ENCODE data around the gene CSMD2.

The CSMD2 gene

DNA sequence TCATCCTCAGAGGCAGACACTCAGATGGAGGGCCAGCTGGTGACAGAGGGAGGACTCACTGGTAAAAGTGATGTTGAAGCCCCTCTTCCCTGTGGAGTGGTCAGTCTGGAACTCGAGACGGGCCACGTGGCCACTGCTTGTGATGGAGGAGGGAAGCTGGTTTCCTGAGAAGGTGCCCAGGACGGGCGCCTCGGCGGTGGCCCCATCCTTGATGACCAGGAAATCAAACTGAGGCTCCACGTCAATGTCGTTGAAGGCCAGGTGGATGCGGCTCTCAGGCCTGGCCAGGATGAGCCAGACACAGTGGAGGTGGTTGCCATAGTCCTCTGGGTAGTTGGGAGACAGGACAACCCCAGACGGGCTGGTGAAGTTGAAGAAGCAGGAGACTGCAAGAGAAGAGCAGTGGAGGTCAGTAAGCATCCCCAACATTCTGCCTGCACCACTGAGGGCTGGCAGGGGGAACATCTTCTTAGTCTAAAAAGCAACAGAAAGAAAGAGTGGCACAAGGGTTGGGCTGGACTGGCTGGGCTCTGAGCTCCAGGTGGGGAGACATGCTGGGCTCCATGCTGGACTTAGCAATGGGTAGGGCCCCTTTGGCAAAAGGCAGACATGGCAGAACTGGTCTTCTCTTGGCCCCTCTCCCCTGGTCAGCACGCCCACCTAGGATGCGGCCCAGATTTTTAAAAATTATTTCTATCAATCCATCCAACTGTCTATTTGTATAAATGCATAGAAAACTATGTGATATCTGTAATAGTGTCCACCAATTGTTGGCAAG lies 421.6 kb downstream of the CSMD2 start:
- Histone ChIP-seq H3K27me3 (ENCODE audit: control insufficient read depth in 5 of 5, insufficient read depth in 4 of 5, low read length in 5 of 5) (peaks cover 0 to 5% (median 3%) of the 10 kb centered on the region in 5 donors), H3K4me1 (ENCODE audit: control insufficient read depth in 5 of 5, insufficient read depth in 5 of 5, low read length in 5 of 5) (no peaks in the 10 kb centered on the region), H3K4me3 (ENCODE audit: low read depth in 1 of 5, low read length in 5 of 5) (no peak overlapping the region), H3K36me3 (ENCODE audit: control insufficient read depth in 5 of 5, insufficient read depth in 5 of 5, low read length in 5 of 5) (no peaks in the 10 kb centered on the region), H3K9ac (ENCODE audit: low read length in 5 of 5) (no peak overlapping the region), H3K9me3 (ENCODE audit: control insufficient read depth in 5 of 5, low read length in 5 of 5) (no peaks in the 10 kb centered on the region), H3K27ac (ENCODE audit: low read depth, low read length) (no peak overlapping the region)

DNA sequence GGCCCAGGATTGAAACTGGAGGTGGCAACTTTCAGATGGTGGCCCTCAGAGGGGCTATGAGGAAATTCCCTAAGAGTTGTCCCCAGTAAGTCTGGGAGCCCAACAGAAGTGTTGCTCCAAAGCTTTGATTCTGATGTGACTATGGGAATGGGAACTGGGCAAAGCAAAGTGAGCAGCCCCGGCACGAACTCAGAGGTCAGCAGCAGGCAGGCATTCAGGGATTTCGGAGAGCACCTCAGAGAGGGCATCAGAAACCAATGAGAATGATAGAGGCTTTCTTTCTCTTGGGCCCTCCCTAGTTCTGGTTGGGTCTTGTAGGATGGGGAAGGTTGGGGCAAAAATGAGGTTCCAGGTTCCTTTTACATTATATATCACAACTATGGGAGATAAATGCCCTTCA lies 422.4 kb downstream of the CSMD2 start:
- H3K9ac ChIP-seq (ENCODE audit: low read length in 5 of 5): no peak overlapping the region
- H3K27ac ChIP-seq (ENCODE audit: low read depth, low read length): no peak overlapping the region
- H3K4me3 ChIP-seq (ENCODE audit: low read depth in 1 of 5, low read length in 5 of 5): no peak overlapping the region
- peaks cover 0 to 5% (median 3%) of the 10 kb centered on the region in 5 donors for H3K27me3 ChIP-seq (ENCODE audit: control insufficient read depth in 5 of 5, insufficient read depth in 4 of 5, low read length in 5 of 5)
- no peaks in the 10 kb centered on the region for H3K9me3 ChIP-seq (ENCODE audit: control insufficient read depth in 5 of 5, low read length in 5 of 5)
- no peaks in the 10 kb centered on the region for H3K4me1 ChIP-seq (ENCODE audit: control insufficient read depth in 5 of 5, insufficient read depth in 5 of 5, low read length in 5 of 5)
- H3K36me3 ChIP-seq (ENCODE audit: control insufficient read depth in 5 of 5, insufficient read depth in 5 of 5, low read length in 5 of 5): no peaks in the 10 kb centered on the region

DNA sequence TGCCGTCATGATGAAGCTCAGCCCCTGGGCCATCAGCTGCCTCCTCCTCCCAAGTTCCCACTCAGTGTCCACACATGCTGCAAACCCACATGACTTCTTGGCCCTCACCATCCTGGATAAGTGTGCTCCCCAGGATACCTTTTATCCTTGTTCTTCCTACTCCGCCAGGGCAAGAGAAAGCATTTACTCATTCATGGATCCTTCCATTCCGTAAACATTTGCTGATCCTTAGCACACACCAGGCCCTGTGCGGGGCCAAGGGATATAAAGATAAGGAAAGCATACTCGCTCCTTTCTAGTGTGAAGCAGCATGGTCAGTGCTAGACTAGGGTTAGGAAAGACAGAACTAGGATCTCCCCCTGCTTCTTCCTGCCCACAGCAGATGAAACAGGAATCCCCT lies 423.3 kb downstream of the CSMD2 start:
- Histone ChIP-seq H3K9ac (ENCODE audit: low read length in 5 of 5) (no peak overlapping the region), H3K27ac (ENCODE audit: low read depth, low read length) (no peak overlapping the region), H3K27me3 (ENCODE audit: control insufficient read depth in 5 of 5, insufficient read depth in 4 of 5, low read length in 5 of 5) (peaks cover 0 to 5% (median 3%) of the 10 kb centered on the region in 5 donors), H3K4me3 (ENCODE audit: low read depth in 1 of 5, low read length in 5 of 5) (no peak overlapping the region), H3K9me3 (ENCODE audit: control insufficient read depth in 5 of 5, low read length in 5 of 5) (no peaks in the 10 kb centered on the region), H3K36me3 (ENCODE audit: control insufficient read depth in 5 of 5, insufficient read depth in 5 of 5, low read length in 5 of 5) (no peaks in the 10 kb centered on the region), H3K4me1 (ENCODE audit: control insufficient read depth in 5 of 5, insufficient read depth in 5 of 5, low read length in 5 of 5) (no peaks in the 10 kb centered on the region)

DNA sequence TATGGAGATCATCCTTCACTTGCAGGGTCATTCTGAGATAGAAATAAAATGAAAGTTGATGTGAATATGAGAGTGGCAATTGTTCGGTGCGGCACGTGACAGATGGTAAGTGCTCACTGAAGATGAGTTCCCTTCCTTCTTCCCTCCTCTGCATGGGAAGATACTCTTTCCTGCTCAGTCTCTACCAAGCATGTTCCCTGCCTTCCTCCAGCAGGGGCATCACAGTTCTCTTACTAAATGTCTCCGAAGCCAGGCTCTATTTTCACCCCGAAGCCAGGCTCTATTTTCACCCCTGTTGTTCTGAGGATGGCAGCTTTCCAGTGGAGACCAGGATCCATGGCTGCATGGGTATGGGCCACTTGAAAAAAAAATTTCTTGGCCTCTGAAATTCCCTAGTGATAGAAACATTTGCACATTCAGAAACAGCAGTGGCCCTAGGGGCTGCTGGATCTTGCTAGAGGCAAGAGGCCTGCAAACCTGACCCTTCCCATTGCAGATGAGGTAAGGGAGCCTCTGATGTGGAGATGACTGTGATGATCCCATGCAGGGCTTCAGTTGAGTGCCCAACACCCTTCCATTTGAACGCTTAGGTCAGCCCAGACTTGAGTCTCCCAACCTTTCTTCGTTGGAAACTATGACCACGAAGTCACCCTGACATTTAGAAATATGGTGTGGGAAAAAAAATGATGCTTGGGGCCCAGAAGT lies 424.8 kb downstream of the CSMD2 start:
- Histone ChIP-seq H3K9me3 (ENCODE audit: control insufficient read depth in 5 of 5, low read length in 5 of 5) (no peaks in the 10 kb centered on the region), H3K36me3 (ENCODE audit: control insufficient read depth in 5 of 5, insufficient read depth in 5 of 5, low read length in 5 of 5) (no peaks in the 10 kb centered on the region), H3K4me3 (ENCODE audit: low read depth in 1 of 5, low read length in 5 of 5) (no peak overlapping the region), H3K27ac (ENCODE audit: low read depth, low read length) (no peak overlapping the region), H3K27me3 (ENCODE audit: control insufficient read depth in 5 of 5, insufficient read depth in 4 of 5, low read length in 5 of 5) (peaks cover 0 to 5% (median 3%) of the 10 kb centered on the region in 5 donors), H3K4me1 (ENCODE audit: control insufficient read depth in 5 of 5, insufficient read depth in 5 of 5, low read length in 5 of 5) (no peaks in the 10 kb centered on the region), H3K9ac (ENCODE audit: low read length in 5 of 5) (no peak overlapping the region)

DNA sequence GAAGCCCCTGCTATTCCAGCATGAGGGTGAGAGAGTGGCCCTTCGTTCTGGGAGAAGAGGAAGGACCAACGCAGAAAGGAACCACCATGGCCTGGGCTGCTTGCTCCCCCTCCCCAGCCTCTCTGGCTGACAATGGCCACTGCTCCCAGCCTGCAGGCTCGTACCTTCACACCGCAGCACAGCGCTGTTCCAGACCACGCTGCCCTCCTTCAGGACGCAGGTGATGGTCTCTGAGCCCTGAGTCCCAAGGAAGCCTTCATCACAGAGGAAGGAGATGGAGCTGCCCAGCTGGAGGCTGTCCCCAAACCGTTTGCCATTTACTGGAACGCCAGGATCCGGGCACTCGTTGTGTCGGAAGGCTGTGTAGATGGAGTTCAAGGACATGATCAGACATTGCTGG lies 426.1 kb downstream of the CSMD2 start:
- H3K27me3 ChIP-seq (ENCODE audit: control insufficient read depth in 5 of 5, insufficient read depth in 4 of 5, low read length in 5 of 5): peaks cover 0 to 5% (median 3%) of the 10 kb centered on the region in 5 donors
- H3K9me3 ChIP-seq (ENCODE audit: control insufficient read depth in 5 of 5, low read length in 5 of 5): no peaks in the 10 kb centered on the region
- H3K4me3 ChIP-seq (ENCODE audit: low read depth in 1 of 5, low read length in 5 of 5): no peak overlapping the region
- no peaks in the 10 kb centered on the region for H3K36me3 ChIP-seq (ENCODE audit: control insufficient read depth in 5 of 5, insufficient read depth in 5 of 5, low read length in 5 of 5)
- no peaks in the 10 kb centered on the region for H3K4me1 ChIP-seq (ENCODE audit: control insufficient read depth in 5 of 5, insufficient read depth in 5 of 5, low read length in 5 of 5)
- no peak overlapping the region for H3K9ac ChIP-seq (ENCODE audit: low read length in 5 of 5)
- H3K27ac ChIP-seq (ENCODE audit: low read depth, low read length): no peak overlapping the region

DNA sequence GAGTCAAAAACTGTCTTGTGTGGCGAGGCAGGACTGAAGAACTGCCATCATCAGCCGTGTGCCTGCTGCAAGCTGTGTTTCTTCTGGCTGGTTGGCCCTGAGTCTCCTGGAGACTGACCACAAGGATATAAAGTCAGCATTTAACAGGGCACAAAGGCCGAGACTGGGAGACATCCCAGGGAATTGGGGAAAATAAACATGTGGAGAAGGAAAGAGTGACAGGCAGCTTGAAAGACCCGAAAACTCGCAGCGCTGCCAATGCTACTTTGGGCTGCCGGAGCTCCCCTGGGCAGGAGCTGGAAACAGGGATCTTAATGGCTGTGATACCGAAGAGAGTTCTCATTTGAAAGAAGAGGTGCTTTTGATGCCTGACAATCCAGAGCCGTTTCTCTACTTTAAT lies 426.5 kb downstream of the CSMD2 start:
- no peak overlapping the region for H3K27ac ChIP-seq (ENCODE audit: low read depth, low read length)
- H3K36me3 ChIP-seq (ENCODE audit: control insufficient read depth in 5 of 5, insufficient read depth in 5 of 5, low read length in 5 of 5): no peaks in the 10 kb centered on the region
- no peak overlapping the region for H3K9ac ChIP-seq (ENCODE audit: low read length in 5 of 5)
- H3K4me1 ChIP-seq (ENCODE audit: control insufficient read depth in 5 of 5, insufficient read depth in 5 of 5, low read length in 5 of 5): no peaks in the 10 kb centered on the region
- H3K27me3 ChIP-seq (ENCODE audit: control insufficient read depth in 5 of 5, insufficient read depth in 4 of 5, low read length in 5 of 5): peaks cover 0 to 5% (median 3%) of the 10 kb centered on the region in 5 donors
- no peak overlapping the region for H3K4me3 ChIP-seq (ENCODE audit: low read depth in 1 of 5, low read length in 5 of 5)
- no peaks in the 10 kb centered on the region for H3K9me3 ChIP-seq (ENCODE audit: control insufficient read depth in 5 of 5, low read length in 5 of 5)

DNA sequence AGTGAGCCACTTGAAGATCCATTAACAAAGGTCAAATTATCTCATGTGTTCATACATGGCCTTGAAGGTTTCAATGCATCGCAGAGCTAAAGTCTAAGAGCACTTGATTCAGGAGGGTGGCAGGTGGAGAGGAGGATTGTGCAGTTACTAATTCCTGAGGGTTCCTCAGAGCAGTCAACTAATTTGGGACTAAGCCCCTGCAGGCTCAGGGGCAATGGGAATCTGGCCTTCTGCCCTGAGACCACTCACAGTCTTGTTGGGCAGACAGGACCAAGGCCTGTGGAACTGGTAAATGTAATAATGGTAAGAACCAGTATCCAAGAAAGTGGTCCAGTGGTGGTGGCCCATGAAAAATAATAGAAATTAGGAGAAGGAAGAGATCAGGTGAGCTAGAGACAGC lies 428.5 kb downstream of the CSMD2 start:
- H3K4me3 ChIP-seq (ENCODE audit: low read depth in 1 of 5, low read length in 5 of 5): no peak overlapping the region
- H3K4me1 ChIP-seq (ENCODE audit: control insufficient read depth in 5 of 5, insufficient read depth in 5 of 5, low read length in 5 of 5): no peaks in the 10 kb centered on the region
- no peak overlapping the region for H3K9ac ChIP-seq (ENCODE audit: low read length in 5 of 5)
- H3K27me3 ChIP-seq (ENCODE audit: control insufficient read depth in 5 of 5, insufficient read depth in 4 of 5, low read length in 5 of 5): peaks cover 0 to 7% (median 3%) of the 10 kb centered on the region in 5 donors
- no peak overlapping the region for H3K27ac ChIP-seq (ENCODE audit: low read depth, low read length)
- no peaks in the 10 kb centered on the region for H3K36me3 ChIP-seq (ENCODE audit: control insufficient read depth in 5 of 5, insufficient read depth in 5 of 5, low read length in 5 of 5)
- H3K9me3 ChIP-seq (ENCODE audit: control insufficient read depth in 5 of 5, low read length in 5 of 5): peaks cover 0 to 2% (median 0%) of the 10 kb centered on the region in 5 donors

DNA sequence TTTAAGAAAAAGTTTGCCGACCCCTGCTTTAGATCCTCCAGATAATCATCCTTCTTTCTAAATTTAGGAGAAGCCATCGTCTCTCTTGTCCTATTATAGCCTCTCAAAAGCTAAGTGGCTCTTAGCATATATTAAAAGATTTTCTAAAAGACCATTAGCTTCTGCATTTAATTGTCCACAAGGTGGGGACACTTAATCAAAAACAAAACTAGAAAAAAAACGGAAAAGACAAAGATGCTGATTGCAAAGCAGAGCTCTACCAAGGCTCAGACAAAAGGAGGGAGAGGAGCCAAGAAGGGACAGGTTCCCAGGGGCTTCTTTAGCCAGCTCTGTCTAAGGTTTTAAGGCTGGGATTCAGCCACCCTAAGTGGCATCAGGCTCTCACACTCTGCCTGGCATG lies 429.4 kb downstream of the CSMD2 start:
- H3K9me3 ChIP-seq (ENCODE audit: control insufficient read depth in 5 of 5, low read length in 5 of 5): peaks cover 0 to 2% (median 0%) of the 10 kb centered on the region in 5 donors
- no peaks in the 10 kb centered on the region for H3K36me3 ChIP-seq (ENCODE audit: control insufficient read depth in 5 of 5, insufficient read depth in 5 of 5, low read length in 5 of 5)
- no peak overlapping the region for H3K27ac ChIP-seq (ENCODE audit: low read depth, low read length)
- H3K9ac ChIP-seq (ENCODE audit: low read length in 5 of 5): no peak overlapping the region
- H3K4me3 ChIP-seq (ENCODE audit: low read depth in 1 of 5, low read length in 5 of 5): no peak overlapping the region
- peaks cover 0 to 7% (median 3%) of the 10 kb centered on the region in 5 donors for H3K27me3 ChIP-seq (ENCODE audit: control insufficient read depth in 5 of 5, insufficient read depth in 4 of 5, low read length in 5 of 5)
- no peaks in the 10 kb centered on the region for H3K4me1 ChIP-seq (ENCODE audit: control insufficient read depth in 5 of 5, insufficient read depth in 5 of 5, low read length in 5 of 5)

DNA sequence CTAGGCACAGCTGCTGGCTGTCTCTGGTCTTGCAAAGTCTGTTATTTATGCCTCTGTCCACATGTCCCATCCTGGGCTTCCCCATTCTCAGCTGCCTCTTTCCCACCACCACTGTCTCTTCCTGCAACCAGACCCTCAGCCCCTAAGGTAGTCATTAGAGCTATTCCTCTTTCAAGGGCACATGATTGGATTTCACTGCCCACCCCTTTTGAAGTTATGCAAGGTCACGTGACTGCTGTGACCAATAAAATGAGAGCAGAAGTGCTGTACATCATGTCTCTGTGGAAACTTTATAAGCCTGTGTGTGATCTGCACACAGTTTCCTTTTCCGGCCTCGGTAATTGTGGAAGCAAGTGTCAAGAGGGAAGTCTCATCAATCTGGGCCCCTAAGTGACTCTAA lies 437.7 kb downstream of the CSMD2 start:
- Histone ChIP-seq H3K27me3 (ENCODE audit: control insufficient read depth in 5 of 5, insufficient read depth in 4 of 5, low read length in 5 of 5) (peaks cover 0 to 5% (median 0%) of the 10 kb centered on the region in 5 donors), H3K36me3 (ENCODE audit: control insufficient read depth in 5 of 5, insufficient read depth in 5 of 5, low read length in 5 of 5) (no peaks in the 10 kb centered on the region), H3K4me1 (ENCODE audit: control insufficient read depth in 5 of 5, insufficient read depth in 5 of 5, low read length in 5 of 5) (no peaks in the 10 kb centered on the region), H3K9me3 (ENCODE audit: control insufficient read depth in 5 of 5, low read length in 5 of 5) (peaks cover 0 to 1% (median 0%) of the 10 kb centered on the region in 5 donors), H3K27ac (ENCODE audit: low read depth, low read length) (no peak overlapping the region), H3K9ac (ENCODE audit: low read length in 5 of 5) (no peak overlapping the region), H3K4me3 (ENCODE audit: low read depth in 1 of 5, low read length in 5 of 5) (no peak overlapping the region)

DNA sequence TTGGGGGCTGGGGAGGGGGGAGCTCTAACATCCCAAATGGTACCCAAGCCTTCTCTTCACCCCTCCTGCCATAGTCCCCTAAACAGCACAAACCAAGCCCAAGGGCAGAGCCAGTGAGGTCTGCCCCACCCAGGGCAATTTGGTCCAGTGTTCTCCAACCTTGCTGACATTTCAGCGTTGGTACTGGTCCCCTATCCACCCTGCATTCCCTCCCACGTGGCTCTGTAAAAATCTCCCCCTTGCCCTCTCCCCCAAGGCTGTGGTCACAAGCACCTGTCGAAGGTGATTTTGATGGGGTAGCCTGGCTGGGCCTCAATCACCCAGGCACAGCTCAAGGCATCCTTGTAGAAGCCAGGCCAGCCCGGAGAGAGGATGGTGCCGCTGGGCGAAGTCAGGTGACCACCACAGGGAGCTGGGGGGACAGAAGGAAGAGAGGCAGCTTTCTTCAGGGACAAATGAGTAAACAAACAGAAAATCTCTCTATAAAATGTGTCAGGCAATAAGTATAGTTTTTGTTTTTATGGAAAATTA lies 438.7 kb downstream of the CSMD2 start:
- Histone ChIP-seq H3K27ac (ENCODE audit: low read depth, low read length) (no peak overlapping the region), H3K4me1 (ENCODE audit: control insufficient read depth in 5 of 5, insufficient read depth in 5 of 5, low read length in 5 of 5) (no peaks in the 10 kb centered on the region), H3K27me3 (ENCODE audit: control insufficient read depth in 5 of 5, insufficient read depth in 4 of 5, low read length in 5 of 5) (no peaks in the 10 kb centered on the region)

More for the DNA sequence above, 438.7 kb downstream of the CSMD2 start:
- Histone ChIP-seq H3K9me3 (ENCODE audit: control insufficient read depth in 5 of 5, low read length in 5 of 5) (no peaks in the 10 kb centered on the region), H3K9ac (ENCODE audit: low read length in 5 of 5) (no peak overlapping the region), H3K36me3 (ENCODE audit: control insufficient read depth in 5 of 5, insufficient read depth in 5 of 5, low read length in 5 of 5) (no peaks in the 10 kb centered on the region), H3K4me3 (ENCODE audit: low read depth in 1 of 5, low read length in 5 of 5) (no peak overlapping the region)

All from subcutaneous abdominal adipose tissue (tissue), 5 donors.